H7 (cell line): ENCODE measurements around the gene CNGB1. TPM values are rescaled to one million over a fixed set of nuclear protein-coding genes. Genes with fewer than 3 reads are reported as not detected.
"Not testable (repeated sequence)": the region's sequence is repeated elsewhere in the genome, so short reads cannot be mapped to it uniquely, and the experiment has no call there.

Experiments
- DNase-seq: peaks from one replicate; pipeline ENCODE4 v3.0.0; 2012
- H3K27me3 ChIP-seq: 2 replicates; pipeline ENCODE4 v1.6.0; 2011; ENCODE audit warnings: mild to moderate bottlenecking, low read length; ENCODE audit not compliant: control insufficient read depth, insufficient read depth
- H3K36me3 ChIP-seq: replicated peaks from 2 replicates; pipeline ENCODE4 v1.5.1; 2011; ENCODE audit warnings: low read length; ENCODE audit not compliant: control insufficient read depth, insufficient read depth
- H3K4me3 ChIP-seq: 2 replicates; pipeline ENCODE4 v1.5.1; 2011; ENCODE audit warnings: low read depth, mild to moderate bottlenecking, control low read depth, low read length, moderate library complexity; ENCODE audit not compliant: insufficient read depth
- total RNA-seq: library from RNA; depleted of rRNA; stranded (reverse); fragments of >200 nt; shearing (Covaris generic); gene quantifications from 2 replicates; pipeline ENCODE4 v1.2.3, GENCODE V29; 2014

CNGB1 gene
- total RNA-seq, 1 experiment from 2014 or later: not detected

GRCh38 chr16:57865746-57866528 is 105.0 kb downstream of the CNGB1 start:
- H3K27me3 ChIP-seq: no peaks in the 10 kb centered on the region
- no peak for DNase-seq

DNA sequence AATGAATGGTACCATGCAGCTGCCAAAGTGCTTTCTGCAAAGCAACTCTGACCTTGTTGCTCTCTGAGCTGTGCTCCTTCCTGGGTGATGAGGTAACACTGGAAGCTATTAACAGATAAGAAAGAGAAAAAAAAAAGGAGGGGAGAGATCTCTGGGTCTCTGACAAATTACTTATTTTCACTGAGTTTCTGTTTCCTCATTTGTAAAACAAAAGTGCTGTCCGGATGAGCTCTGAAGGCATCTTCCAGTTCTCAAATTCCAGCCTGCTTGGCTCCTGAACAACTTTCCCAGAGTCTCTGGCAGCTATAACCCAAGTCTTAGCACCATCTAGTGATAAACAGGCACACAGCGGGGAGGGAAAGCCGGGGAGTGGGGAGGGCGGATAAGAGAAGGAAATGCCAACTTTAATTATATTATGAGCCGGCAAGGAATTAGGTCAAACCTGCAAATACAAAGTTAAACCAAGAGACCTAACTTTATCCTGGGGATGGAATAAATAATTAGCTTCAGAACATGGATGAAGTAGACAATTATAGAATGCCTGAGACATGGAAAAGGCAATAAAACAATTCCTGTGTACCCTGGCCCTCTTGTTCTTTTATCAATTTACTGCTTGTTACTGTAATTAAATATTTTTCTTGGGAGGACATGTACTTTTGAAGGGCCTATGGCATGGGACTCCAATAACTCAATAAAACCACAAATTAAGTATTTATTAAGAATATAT is 107.3 kb downstream of the CNGB1 start:
- Histone ChIP-seq H3K4me3 (no peak overlapping the region), H3K36me3 (no peaks in the 10 kb centered on the region), H3K27me3 (no peaks in the 10 kb centered on the region)
- DNase-seq: peak; percentile 62

More at GRCh38 chr16:57865746-57866528, 105.0 kb downstream of the CNGB1 start:
- Histone ChIP-seq H3K4me3 (no peak overlapping the region), H3K36me3 (no peaks in the 10 kb centered on the region)

GRCh38 chr16:57862698-57863433 is 108.1 kb downstream of the CNGB1 start:
- H3K27me3 ChIP-seq: no peaks in the 10 kb centered on the region
- no peak overlapping the region for H3K4me3 ChIP-seq
- DNase-seq: no peak
- no peaks in the 10 kb centered on the region for H3K36me3 ChIP-seq

DNA sequence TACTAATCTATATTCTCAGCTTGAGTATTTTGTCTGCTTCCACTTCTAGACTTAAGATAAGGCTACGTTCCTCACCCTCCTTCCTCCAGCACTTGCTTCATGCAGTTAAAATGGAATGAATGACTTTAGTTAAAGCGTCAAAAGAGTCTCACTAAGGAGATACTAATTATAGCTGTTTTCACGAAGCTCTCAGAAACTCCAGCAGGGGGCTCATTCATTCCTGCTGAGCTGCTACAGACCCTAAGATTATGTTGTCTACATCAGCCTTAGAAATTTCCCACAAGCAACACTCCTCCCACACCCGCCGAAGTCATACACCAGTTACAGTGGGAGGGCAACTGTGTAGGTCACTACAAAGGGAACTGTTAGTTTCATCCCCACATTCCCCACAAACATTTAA is 111.6 kb downstream of the CNGB1 start:
- no peaks in the 10 kb centered on the region for H3K27me3 ChIP-seq
- H3K4me3 ChIP-seq: no peak overlapping the region
- peak; percentile 32 for DNase-seq
- no peaks in the 10 kb centered on the region for H3K36me3 ChIP-seq

GRCh38 chr16:57858635-57859034 is 112.3 kb downstream of the CNGB1 start:
- Histone ChIP-seq H3K27me3 (no peaks in the 10 kb centered on the region), H3K36me3 (no peaks in the 10 kb centered on the region), H3K4me3 (no peak overlapping the region)
- no peak for DNase-seq

- H3K4me3 ChIP-seq, DNase-seq, H3K27me3 ChIP-seq, H3K36me3 ChIP-seq: not testable (repeated sequence)
These were observed 112.9 kb downstream of the CNGB1 start for GRCh38 chr16:57857991-57858390.

DNA sequence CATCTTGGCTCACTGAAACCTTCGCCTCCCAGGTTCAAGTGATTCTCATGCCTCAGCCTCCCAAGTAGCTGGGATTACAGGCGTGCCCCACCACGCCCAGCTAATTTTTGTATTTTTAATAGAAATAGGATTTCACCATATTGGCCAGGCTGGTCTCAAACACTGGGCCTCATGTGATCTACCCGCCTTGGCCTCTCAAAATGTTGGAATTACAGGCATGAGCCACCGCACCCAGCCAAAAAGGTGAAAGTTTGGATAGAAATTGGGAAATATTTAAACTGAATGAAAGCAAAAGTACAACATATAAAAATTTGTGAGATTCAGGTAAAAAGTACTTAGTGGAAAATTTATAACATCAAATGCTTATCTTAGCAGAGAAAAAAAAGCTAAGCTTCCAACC is 115.7 kb downstream of the CNGB1 start:
- no peak for DNase-seq
- Histone ChIP-seq H3K36me3 (no peaks in the 10 kb centered on the region), H3K4me3 (no peak overlapping the region), H3K27me3 (no peaks in the 10 kb centered on the region)

GRCh38 chr16:57852189-57852588 is 118.7 kb downstream of the CNGB1 start:
- no peaks in the 10 kb centered on the region for H3K27me3 ChIP-seq
- H3K4me3 ChIP-seq: no peak overlapping the region
- DNase-seq: no peak
- H3K36me3 ChIP-seq: no peaks in the 10 kb centered on the region

DNA sequence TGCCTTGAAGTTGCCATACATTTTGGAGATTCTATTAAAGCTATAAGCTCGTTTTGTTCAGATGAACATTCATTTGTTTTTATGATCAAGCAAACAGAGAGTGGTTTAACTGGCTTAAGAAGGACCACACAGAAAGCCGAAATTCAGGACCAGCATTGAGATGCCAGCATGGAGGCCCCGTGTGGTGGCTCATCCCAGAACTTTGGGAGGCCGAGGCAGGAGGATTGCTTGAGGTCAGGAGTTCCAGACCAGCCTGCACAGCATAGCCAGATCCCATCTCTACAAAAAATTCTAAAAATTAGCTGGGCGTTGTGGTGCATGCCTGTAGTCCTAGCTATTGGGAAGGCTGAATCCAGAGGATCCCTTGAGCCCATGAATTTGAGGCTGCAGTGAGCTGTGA is 122.7 kb downstream of the CNGB1 start:
- H3K36me3 ChIP-seq: no peaks in the 10 kb centered on the region
- H3K27me3 ChIP-seq: no peaks in the 10 kb centered on the region

GRCh38 chr16:57846931-57847330 is 124.0 kb downstream of the CNGB1 start:
- DNase-seq, H3K27me3 ChIP-seq, H3K36me3 ChIP-seq, H3K4me3 ChIP-seq: not testable (repeated sequence)

More for the DNA sequence above, 122.7 kb downstream of the CNGB1 start:
- no peak overlapping the region for H3K4me3 ChIP-seq
- no peak for DNase-seq

DNA sequence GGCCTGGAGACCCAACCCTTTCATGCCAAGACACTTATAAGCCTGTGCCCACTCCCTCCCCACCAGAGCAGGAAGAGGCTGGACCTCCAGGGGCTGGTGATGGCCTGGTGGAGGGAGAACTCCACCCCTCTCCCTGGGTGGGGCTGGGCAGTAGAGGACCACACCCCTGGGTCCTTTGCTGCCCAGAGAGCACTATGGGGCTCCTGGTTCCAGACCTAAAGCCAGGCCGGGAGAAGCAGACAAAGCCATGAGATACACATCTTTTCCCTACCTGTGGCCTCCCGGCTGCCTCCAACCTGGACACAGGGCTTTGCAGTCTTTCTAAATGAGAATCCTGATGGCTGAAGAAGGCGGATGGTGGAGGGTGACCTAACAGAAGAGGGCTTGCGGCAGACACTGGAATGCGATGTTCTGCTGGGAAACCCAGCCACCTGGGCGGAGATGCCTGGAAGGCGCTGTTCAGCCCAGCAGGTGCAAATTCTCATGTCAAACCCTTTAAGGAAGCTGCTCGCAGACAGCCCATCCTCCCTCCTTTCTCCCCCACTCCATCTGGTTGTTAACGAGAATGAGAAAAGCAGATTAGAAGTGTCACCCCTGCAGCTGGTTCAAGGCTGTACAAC is 124.7 kb downstream of the CNGB1 start:
- peak; percentile 77 for DNase-seq
- Histone ChIP-seq H3K27me3 (no peaks in the 10 kb centered on the region), H3K4me3 (no peak overlapping the region), H3K36me3 (no peaks in the 10 kb centered on the region)

DNA sequence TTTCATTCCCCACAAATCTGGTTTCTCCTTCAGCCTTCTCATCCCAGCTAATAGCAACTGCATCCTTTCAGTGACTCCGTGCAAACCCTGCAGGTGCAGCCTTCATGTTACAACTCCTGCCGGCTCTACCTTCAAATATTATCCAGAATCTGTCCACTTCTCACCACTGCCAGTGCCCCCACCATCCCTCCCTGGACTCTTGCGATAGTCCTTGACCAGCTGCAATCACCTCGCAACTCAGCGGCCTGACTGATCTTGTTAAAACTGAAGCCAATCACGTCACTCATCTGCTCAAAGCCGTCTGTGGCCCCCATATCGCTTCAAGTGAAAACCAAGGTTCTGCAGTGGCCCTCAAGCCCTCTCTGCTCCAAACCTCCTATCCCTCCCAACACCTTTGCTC is 125.8 kb downstream of the CNGB1 start:
- no peak for DNase-seq
- Histone ChIP-seq H3K36me3 (no peaks in the 10 kb centered on the region), H3K27me3 (no peaks in the 10 kb centered on the region), H3K4me3 (no peak overlapping the region)

GRCh38 chr16:57844416-57845030 is 126.4 kb downstream of the CNGB1 start:
- H3K27me3 ChIP-seq: no peaks in the 10 kb centered on the region
- DNase-seq: no peak
- no peak overlapping the region for H3K4me3 ChIP-seq
- H3K36me3 ChIP-seq: no peaks in the 10 kb centered on the region

GRCh38 chr16:57843400-57843799 is 127.5 kb downstream of the CNGB1 start:
- H3K36me3 ChIP-seq: no peaks in the 10 kb centered on the region
- H3K27me3 ChIP-seq: no peaks in the 10 kb centered on the region
- H3K4me3 ChIP-seq: no peak overlapping the region
- DNase-seq: no peak
